ENCODE measurements around the gene NAGA. TPM values are rescaled to one million over a fixed set of nuclear protein-coding genes. Genes with fewer than 3 reads are reported as not detected.

NAGA gene
- polyA plus RNA-seq, 2 donors, result 6.9 to 12.3 TPM

DNA sequence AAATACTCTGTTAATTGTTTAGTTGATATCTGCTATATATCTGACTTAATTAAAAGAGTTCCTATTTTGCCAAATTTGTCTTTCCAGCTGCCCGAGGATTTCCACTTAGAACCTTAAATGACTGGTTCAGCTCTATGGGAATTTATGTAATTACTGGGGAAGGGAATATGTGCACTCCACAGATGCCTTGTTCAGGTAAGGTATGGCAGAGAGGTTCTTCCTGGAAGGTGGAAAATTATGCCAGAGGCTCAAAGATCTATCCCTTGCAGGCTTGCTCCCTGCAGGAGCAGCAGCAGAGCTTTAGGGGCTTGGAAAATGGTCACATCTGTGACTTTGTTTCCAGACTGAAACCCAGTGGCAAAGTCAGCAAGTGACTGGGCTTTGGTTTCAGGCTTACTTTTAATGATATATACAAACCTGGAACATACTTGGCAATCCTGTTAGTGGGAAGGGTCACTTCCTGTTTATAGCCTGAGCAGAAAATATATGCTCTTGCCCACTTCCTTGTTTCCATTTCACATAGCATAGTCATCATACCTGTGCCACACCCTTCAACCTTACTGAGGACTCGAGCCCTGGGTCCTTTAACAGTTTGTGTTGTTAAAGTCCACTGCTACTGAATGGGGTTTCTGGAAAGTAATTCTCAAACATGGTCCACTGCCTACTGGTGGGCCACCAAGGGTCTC lies 48.3 kb downstream of the NAGA start:
- WGBS, 2 donors, result 64 to 67% methylated on average over 2 of the region's 2 CpGs
- H3K36me3 ChIP-seq (ENCODE audit: control insufficient read depth in 2 of 2, insufficient read depth in 2 of 2, low read length in 1 of 2), result no peaks in the 10 kb centered on the region
- H3K27me3 ChIP-seq (ENCODE audit: control insufficient read depth in 1 of 2, insufficient read depth in 2 of 2, low read length in 2 of 2), result no peaks in the 10 kb centered on the region
- H3K4me3 ChIP-seq (ENCODE audit: low read depth in 1 of 2, low read length in 2 of 2), result no peak overlapping the region
- no peaks in the 10 kb centered on the region for H3K9me3 ChIP-seq (ENCODE audit: control insufficient read depth in 2 of 2, insufficient read depth in 1 of 2, low read depth in 1 of 2, low read length in 1 of 2)
- H3K27ac ChIP-seq (ENCODE audit: low read depth in 2 of 2, low read length in 1 of 2), result peak overlapping the region; percentile 46 to 49
- H3K4me1 ChIP-seq (ENCODE audit: control insufficient read depth in 2 of 2, insufficient read depth in 2 of 2, low read length in 1 of 2), result peaks cover 0 to 3% of the 10 kb centered on the region in 2 donors

DNA sequence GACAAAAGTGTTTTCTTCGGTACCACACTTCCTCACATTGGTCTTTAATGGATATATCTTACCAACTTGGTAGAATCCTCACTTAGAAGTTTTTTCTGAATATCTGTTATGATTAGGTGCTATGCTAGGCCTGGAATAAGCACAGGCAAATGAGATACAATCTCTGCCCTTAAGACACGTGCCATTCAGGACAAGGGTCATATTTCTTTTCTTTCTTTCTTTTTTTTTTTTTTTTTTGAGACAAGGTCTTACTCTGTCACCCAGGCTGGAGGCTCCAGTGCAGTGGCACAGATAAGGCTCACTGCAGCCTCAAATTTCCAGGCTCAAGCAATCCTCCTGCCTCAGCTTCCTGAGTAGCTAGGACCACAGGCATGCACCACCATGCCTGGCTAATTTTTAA lies 49.0 kb downstream of the NAGA start:
- H3K27ac ChIP-seq (ENCODE audit: low read depth in 2 of 2, low read length in 1 of 2), result no peak overlapping the region

DNA sequence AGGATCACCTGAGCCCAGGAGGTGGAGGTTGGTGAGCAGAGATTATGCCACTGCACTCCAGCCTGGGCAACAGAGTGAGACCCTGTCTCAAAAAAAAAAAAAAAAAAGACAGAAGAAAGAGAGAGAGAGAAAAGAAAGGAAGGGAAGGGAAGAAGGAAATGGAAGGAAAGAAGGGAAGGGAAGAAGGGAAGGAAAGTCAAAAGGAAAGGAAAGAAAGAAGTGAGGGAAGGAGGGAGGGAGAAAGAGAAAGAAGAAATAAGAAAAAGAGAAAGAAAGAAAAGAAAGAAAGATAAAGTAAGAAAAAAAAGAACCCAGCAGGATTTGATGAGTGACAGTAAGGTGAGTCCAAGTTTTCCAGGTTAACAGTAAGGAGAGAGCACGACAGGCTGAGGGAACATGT lies 52.4 kb downstream of the NAGA start:
- Histone ChIP-seq H3K27me3 (ENCODE audit: control insufficient read depth in 1 of 2, insufficient read depth in 2 of 2, low read length in 2 of 2) (no peaks in the 10 kb centered on the region), H3K4me3 (ENCODE audit: low read depth in 1 of 2, low read length in 2 of 2) (no peak overlapping the region), H3K9me3 (ENCODE audit: control insufficient read depth in 2 of 2, insufficient read depth in 1 of 2, low read depth in 1 of 2, low read length in 1 of 2) (no peaks in the 10 kb centered on the region), H3K27ac (ENCODE audit: low read depth in 2 of 2, low read length in 1 of 2) (no peak overlapping the region), H3K36me3 (ENCODE audit: control insufficient read depth in 2 of 2, insufficient read depth in 2 of 2, low read length in 1 of 2) (no peaks in the 10 kb centered on the region), H3K4me1 (ENCODE audit: control insufficient read depth in 2 of 2, insufficient read depth in 2 of 2, low read length in 1 of 2) (peaks cover 0 to 3% of the 10 kb centered on the region in 2 donors)
- WGBS, 2 donors, result 61 to 62% methylated on average over 1 of the region's 1 CpG

More for the DNA sequence above, 49.0 kb downstream of the NAGA start:
- no peaks in the 10 kb centered on the region for H3K36me3 ChIP-seq (ENCODE audit: control insufficient read depth in 2 of 2, insufficient read depth in 2 of 2, low read length in 1 of 2)
- 90 to 95% methylated on average over 2 of the region's 2 CpGs for WGBS, 2 donors
- H3K9me3 ChIP-seq (ENCODE audit: control insufficient read depth in 2 of 2, insufficient read depth in 1 of 2, low read depth in 1 of 2, low read length in 1 of 2), result no peaks in the 10 kb centered on the region
- peaks cover 0 to 3% of the 10 kb centered on the region in 2 donors for H3K4me1 ChIP-seq (ENCODE audit: control insufficient read depth in 2 of 2, insufficient read depth in 2 of 2, low read length in 1 of 2)
- H3K4me3 ChIP-seq (ENCODE audit: low read depth in 1 of 2, low read length in 2 of 2), result no peak overlapping the region
- H3K27me3 ChIP-seq (ENCODE audit: control insufficient read depth in 1 of 2, insufficient read depth in 2 of 2, low read length in 2 of 2), result no peaks in the 10 kb centered on the region

DNA sequence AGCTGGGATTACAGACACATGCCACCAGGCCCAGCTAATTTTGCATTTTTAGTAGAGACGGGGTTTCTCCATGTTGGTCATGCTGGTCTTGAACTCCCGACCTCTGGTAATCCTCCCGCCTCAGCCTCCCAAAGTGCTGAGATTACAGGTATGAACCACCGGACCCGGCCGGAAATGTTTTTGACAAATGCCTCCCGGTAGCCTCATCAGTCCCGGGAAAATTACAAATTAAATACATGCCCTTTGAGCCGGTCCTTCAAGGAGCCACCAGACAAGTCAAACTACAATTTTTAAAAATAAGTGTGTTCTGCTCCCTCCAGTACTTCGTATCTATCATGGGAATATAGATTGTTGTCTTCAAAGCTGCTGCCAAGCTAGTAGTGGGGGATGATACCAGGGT lies 54.5 kb downstream of the NAGA start:
- Histone ChIP-seq H3K4me3 (ENCODE audit: low read depth in 1 of 2, low read length in 2 of 2) (no peak overlapping the region), H3K9me3 (ENCODE audit: control insufficient read depth in 2 of 2, insufficient read depth in 1 of 2, low read depth in 1 of 2, low read length in 1 of 2) (no peaks in the 10 kb centered on the region), H3K36me3 (ENCODE audit: control insufficient read depth in 2 of 2, insufficient read depth in 2 of 2, low read length in 1 of 2) (no peaks in the 10 kb centered on the region), H3K27me3 (ENCODE audit: control insufficient read depth in 1 of 2, insufficient read depth in 2 of 2, low read length in 2 of 2) (no peaks in the 10 kb centered on the region), H3K27ac (ENCODE audit: low read depth in 2 of 2, low read length in 1 of 2) (no peak overlapping the region), H3K4me1 (ENCODE audit: control insufficient read depth in 2 of 2, insufficient read depth in 2 of 2, low read length in 1 of 2) (no peaks in the 10 kb centered on the region)
- 77 to 84% methylated on average over 10 of the region's 10 CpGs for whole genome bisulfite sequencing, 2 donors

DNA sequence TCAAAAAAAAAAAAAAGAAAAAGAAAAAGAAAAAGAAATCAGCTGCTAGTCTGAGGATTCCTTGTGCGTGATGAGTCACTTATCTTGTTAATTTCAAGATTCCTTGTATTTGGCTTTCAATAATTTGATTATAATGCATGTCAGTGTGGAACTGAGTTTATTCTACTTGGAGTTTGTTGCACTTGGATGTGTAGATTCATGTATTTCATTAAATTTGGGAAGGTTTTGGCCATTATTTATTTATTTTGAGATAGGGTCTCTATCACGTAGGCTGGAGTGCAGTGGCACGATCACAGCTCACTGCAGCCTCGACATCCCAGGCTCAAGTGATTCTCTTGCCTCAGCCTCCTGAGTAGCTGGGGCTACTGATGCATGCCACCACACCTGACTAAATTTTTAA lies 57.2 kb downstream of the NAGA start:
- Histone ChIP-seq H3K9me3 (ENCODE audit: control insufficient read depth in 2 of 2, insufficient read depth in 1 of 2, low read depth in 1 of 2, low read length in 1 of 2) (no peaks in the 10 kb centered on the region), H3K36me3 (ENCODE audit: control insufficient read depth in 2 of 2, insufficient read depth in 2 of 2, low read length in 1 of 2) (no peaks in the 10 kb centered on the region), H3K4me1 (ENCODE audit: control insufficient read depth in 2 of 2, insufficient read depth in 2 of 2, low read length in 1 of 2) (no peaks in the 10 kb centered on the region), H3K4me3 (ENCODE audit: low read depth in 1 of 2, low read length in 2 of 2) (no peak overlapping the region), H3K27me3 (ENCODE audit: control insufficient read depth in 1 of 2, insufficient read depth in 2 of 2, low read length in 2 of 2) (no peaks in the 10 kb centered on the region), H3K27ac (ENCODE audit: low read depth in 2 of 2, low read length in 1 of 2) (no peak overlapping the region)
- WGBS, 2 donors, result 89 to 94% methylated on average over 4 of the region's 4 CpGs

DNA sequence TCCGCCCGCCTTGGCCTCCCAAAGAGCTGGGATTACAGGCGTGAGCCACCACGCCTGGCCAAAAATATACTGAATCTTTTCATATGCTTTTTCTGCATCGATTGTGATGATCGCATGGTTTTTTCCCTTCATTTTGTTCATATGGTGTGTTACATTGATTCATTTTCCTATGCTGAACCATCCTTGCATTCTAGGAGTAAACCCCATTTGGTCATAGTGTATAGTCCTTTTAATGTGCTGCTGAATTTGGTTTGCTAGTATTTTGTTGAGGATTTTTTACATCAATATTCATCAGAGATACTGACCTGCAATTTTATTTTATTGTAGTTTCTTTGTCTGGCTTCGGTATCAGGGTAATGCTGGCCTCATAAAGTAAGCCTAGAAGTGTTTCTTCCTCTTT lies 59.8 kb downstream of the NAGA start:
- no peaks in the 10 kb centered on the region for H3K4me1 ChIP-seq (ENCODE audit: control insufficient read depth in 2 of 2, insufficient read depth in 2 of 2, low read length in 1 of 2)
- 94 to 96% methylated on average over 7 of the region's 7 CpGs for WGBS, 2 donors
- H3K36me3 ChIP-seq (ENCODE audit: control insufficient read depth in 2 of 2, insufficient read depth in 2 of 2, low read length in 1 of 2), result no peaks in the 10 kb centered on the region
- H3K4me3 ChIP-seq (ENCODE audit: low read depth in 1 of 2, low read length in 2 of 2), result no peak overlapping the region
- no peaks in the 10 kb centered on the region for H3K9me3 ChIP-seq (ENCODE audit: control insufficient read depth in 2 of 2, insufficient read depth in 1 of 2, low read depth in 1 of 2, low read length in 1 of 2)
- no peaks in the 10 kb centered on the region for H3K27me3 ChIP-seq (ENCODE audit: control insufficient read depth in 1 of 2, insufficient read depth in 2 of 2, low read length in 2 of 2)
- H3K27ac ChIP-seq (ENCODE audit: low read depth in 2 of 2, low read length in 1 of 2), result no peak overlapping the region

Other genes starting within 250 kb of the NAGA start
- gene SREBF2, start 237.7 kb downstream of the NAGA start, polyA plus RNA-seq, result 10 to 100 TPM; 66.4 to 76.4 TPM
- gene SHISA8, start 155.7 kb downstream of the NAGA start, polyA plus RNA-seq, result under 1 TPM in 1 of 2 donors, not detected in 1; 0.07 TPM
- under 1 TPM; 0.36 to 0.47 TPM for gene TNFRSF13C, start 144.0 kb downstream of the NAGA start, polyA plus RNA-seq
- 10 to 100 TPM; 16.5 to 18.8 TPM for gene CENPM, start 123.7 kb downstream of the NAGA start, polyA plus RNA-seq
- gene SEPTIN3, start 101.4 kb downstream of the NAGA start, polyA plus RNA-seq, result under 1 TPM; 0.11 to 0.18 TPM
- gene WBP2NL, start 72.0 kb downstream of the NAGA start, polyA plus RNA-seq, result under 1 TPM; 0.13 to 0.59 TPM
- gene PHETA2, start 3.4 kb upstream of the NAGA start, polyA plus RNA-seq, result 10 to 100 TPM in 1 of 2 donors, 1 to 10 TPM in 1; 6.1 to 10.0 TPM
- 100 to 1,000 TPM; 111 to 116 TPM for gene SMDT1, start 8.9 kb upstream of the NAGA start, polyA plus RNA-seq
- 100 to 1,000 TPM in 1 of 2 donors, 10 to 100 TPM in 1; 93.3 to 107 TPM for gene NDUFA6, start 20.0 kb upstream of the NAGA start, polyA plus RNA-seq
- gene CYP2D6, start 60.0 kb upstream of the NAGA start, polyA plus RNA-seq, result 1 to 10 TPM; 1.2 to 6.3 TPM
- gene TCF20, start 199.8 kb upstream of the NAGA start, polyA plus RNA-seq, result 10 to 100 TPM; 14.5 to 15.0 TPM

All from esophagus (tissue), 2 donors.